Raji (cell line): Measurements from ENCODE around the gene FNDC5.

Experiments used
- POLR2A ChIP-seq: IDR thresholded peaks from 2 replicates; pipeline ENCODE4 v1.6.1; 2011; ENCODE audit warnings: low read depth, low read length, control low read depth; ENCODE audit not compliant: insufficient read depth

FNDC5 gene

DNA sequence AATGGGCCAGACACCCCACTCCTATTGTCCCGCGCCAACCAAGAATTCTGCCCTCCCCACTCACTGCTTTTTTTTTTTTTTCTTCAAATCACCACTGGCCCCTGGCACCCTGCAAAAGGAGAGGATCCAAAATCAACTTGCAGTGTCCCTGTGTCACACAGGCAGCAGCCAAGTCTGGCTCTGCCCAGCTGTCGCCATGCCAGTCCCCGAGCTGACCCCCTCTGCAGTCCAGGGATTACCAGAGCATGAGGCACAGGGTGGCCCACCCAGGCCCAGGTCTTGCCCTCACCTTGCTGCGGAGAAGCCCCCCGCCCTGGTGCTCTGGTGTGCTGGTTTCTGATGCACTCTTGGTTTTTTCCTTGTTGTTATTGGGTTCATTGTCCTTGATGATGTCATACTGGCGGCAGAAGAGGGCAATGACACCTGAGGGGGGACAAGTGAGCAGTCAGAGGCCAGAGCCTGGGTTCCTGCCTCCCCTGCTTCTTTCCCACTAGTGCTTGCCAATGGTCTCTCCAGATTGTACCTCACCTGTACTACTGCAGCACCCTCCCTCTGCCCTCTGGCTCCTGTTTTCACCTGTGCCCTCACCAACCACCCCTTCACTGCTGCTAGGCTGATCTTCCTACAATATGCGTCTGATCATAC, 6.2 kb downstream of the FNDC5 start:
- no peak for TF ChIP-seq POLR2A

DNA sequence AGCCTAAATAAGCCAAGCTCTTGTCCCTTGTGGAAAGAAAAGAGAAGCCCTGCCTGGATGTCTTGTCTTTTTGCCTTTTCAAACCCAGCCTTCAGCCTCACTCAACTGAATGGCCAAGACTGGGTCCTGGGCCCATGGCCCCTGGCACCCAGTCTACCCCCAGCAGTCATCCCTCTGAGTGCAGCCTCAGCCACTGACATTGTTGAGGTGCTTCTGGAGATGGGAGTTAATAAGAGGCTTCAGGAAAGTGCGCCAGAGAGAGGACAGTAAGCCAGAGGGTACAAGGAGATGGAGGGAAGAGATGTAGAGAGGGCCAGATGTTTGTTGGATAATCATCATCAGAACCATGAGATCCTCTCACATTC, 6.8 kb downstream of the FNDC5 start:
- TF ChIP-seq POLR2A = no peak

GRCh38 chr1:32863218-32863880, 7.4 kb downstream of the FNDC5 start:
- TF ChIP-seq POLR2A = no peak

- TF ChIP-seq POLR2A = no peak
Measured at GRCh38 chr1:32861904-32862695, 8.6 kb downstream of the FNDC5 start.

GRCh38 chr1:32860566-32860965, 10.1 kb downstream of the FNDC5 start:
- no peak for TF ChIP-seq POLR2A

- no peak for TF ChIP-seq POLR2A
Measured at GRCh38 chr1:32859915-32860314, 10.8 kb downstream of the FNDC5 start.

DNA sequence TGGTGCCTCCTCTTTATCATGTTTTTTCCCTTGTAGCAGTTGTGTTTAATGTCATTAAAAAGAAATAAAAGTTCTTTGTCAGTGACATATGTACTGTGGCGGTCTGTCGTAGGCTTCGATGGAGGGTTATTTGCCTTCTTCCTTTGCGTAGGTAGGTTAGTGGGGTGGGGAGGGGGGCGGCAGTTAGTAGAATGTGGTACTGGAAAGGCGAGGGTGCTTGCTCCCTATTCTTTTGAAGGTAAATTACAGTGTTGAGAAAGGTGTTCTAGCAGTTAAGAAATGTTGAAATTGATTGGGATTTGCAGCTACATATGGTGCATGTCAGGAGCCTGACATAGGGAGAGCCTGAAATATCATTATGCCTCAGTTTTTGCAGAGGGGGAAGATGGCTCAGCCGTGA, 11.9 kb downstream of the FNDC5 start:
- no peak for TF ChIP-seq POLR2A

- TF ChIP-seq POLR2A = no peak
Measured at GRCh38 chr1:32858136-32858535, 12.6 kb downstream of the FNDC5 start.

- no peak for TF ChIP-seq POLR2A
Measured at GRCh38 chr1:32855861-32856617, 14.7 kb downstream of the FNDC5 start.

DNA sequence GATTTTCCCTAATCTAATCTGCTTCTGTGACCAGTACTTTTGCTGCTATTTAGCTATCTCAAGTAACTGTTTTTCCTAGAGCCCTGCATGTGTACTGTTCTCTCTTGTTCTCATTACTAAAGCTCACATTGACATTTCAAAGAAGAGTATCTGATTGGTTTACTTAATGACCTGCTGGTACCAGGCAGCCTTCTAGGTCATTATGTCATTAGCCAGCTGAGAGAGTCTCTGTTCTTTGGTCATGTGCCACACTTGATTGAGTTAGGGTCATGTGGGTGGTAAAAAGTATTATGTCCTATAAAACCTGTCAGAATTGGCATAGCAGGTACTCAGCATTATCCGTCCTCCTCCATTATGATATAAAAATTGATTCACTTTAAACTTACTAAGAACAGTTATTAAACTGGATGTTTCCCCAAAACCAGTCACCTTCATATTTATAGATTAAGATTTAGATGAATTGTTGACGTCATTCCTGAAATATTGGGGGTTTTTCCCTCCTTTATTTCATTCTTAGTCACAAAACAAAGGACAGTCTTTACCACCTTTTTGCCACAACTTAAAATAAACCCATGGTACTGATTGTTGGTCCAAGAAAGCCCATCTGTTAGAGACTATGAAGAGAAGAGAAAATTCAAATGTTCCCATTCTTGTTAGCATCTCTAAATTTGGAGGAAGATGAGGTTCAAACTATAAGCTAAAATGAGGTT, 22.2 kb downstream of the FNDC5 start:
- TF ChIP-seq POLR2A = no peak

GRCh38 chr1:32831878-32832277, 38.8 kb downstream of the FNDC5 start:
- TF ChIP-seq POLR2A = no peak

GRCh38 chr1:32830092-32830852, 40.4 kb downstream of the FNDC5 start:
- TF ChIP-seq POLR2A = no peak

DNA sequence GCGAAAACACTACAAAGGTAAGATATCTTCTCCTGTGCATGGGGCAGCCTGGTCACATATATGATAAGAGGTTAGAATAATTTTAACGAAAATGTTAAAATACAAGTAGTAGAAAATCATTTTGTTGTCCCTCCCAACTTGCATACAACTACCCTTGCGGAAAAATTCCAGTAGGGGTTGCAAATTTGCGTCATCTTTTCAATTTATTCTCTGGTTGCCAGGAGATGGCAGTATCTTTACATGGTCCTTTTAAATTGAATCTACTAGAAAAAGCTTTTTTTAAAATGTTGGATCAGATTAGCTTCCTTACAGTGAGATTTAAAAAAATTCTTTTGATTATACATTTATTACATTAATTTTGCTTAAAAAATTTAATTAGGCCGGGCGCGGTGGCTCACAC, 42.4 kb downstream of the FNDC5 start:
- no peak for TF ChIP-seq POLR2A

- TF ChIP-seq POLR2A = no peak
Measured at GRCh38 chr1:32825181-32825580, 45.5 kb downstream of the FNDC5 start.
